GM23248 (cell line): ENCODE measurements around the gene LRMDA. TPM values are rescaled to one million over a fixed set of nuclear protein-coding genes. Genes with fewer than 3 reads are reported as not detected.

Experiments used
- DNase-seq: peaks from one replicate; pipeline ENCODE4 v3.0.0-alpha.2; 2015
- H2AFZ ChIP-seq: fragments of 200-600 bp; sonication (generic); 2 replicates; pipeline ENCODE4 v1.6.1; 2016; ENCODE audit warnings: antibody characterized with exemption
- H3F3A ChIP-seq: fragments of 200-600 bp; sonication (generic); 2 replicates; pipeline ENCODE4 v1.6.1; 2016; ENCODE audit warnings: mild to moderate bottlenecking, antibody characterized with exemption, mixed run types; ENCODE audit not compliant: insufficient read depth
- H3K27ac ChIP-seq: fragments of 200-600 bp; sonication (generic); 2 replicates; pipeline ENCODE4 v1.5.1; 2016; ENCODE audit warnings: mild to moderate bottlenecking
- H3K27me3 ChIP-seq: fragments of 200-600 bp; sonication (generic); replicated peaks from 2 replicates; pipeline ENCODE4 v1.6.1; 2016; ENCODE audit warnings: mild to moderate bottlenecking; ENCODE audit not compliant: insufficient read depth
- H3K36me3 ChIP-seq: fragments of 200-600 bp; sonication (generic); 2 replicates; pipeline ENCODE4 v1.6.1; 2016; ENCODE audit warnings: low read depth, mild to moderate bottlenecking
- H3K4me1 ChIP-seq: fragments of 200-600 bp; sonication (generic); 2 replicates; pipeline ENCODE4 v1.6.1; 2016; ENCODE audit warnings: mild to moderate bottlenecking; ENCODE audit not compliant: insufficient read depth
- H3K4me2 ChIP-seq: fragments of 200-600 bp; sonication (generic); one replicate; pipeline ENCODE4 v1.6.1; 2016; ENCODE audit warnings: mild to moderate bottlenecking; ENCODE audit not compliant: unreplicated experiment
- H3K4me3 ChIP-seq: fragments of 200-600 bp; sonication (generic); 2 replicates; pipeline ENCODE4 v1.5.1; 2016; ENCODE audit warnings: mild to moderate bottlenecking
- H3K79me2 ChIP-seq: fragments of 200-600 bp; sonication (generic); 2 replicates; pipeline ENCODE4 v1.6.1; 2016; ENCODE audit warnings: mild to moderate bottlenecking; ENCODE audit not compliant: insufficient read depth
- H3K9ac ChIP-seq: fragments of 200-600 bp; sonication (generic); 2 replicates; pipeline ENCODE4 v1.6.1; 2016; ENCODE audit warnings: mild to moderate bottlenecking
- H3K9me2 ChIP-seq: fragments of 200-600 bp; sonication (generic); 2 replicates; pipeline ENCODE4 v1.6.1; 2016; ENCODE audit warnings: mixed run types, mild to moderate bottlenecking, moderate library complexity; ENCODE audit not compliant: insufficient read depth
- H3K9me3 ChIP-seq: fragments of 200-600 bp; sonication (generic); one replicate; pipeline ENCODE4 v1.6.1; 2017; ENCODE audit warnings: low read depth
- H4K20me1 ChIP-seq: fragments of 200-600 bp; sonication (generic); 2 replicates; pipeline ENCODE4 v1.6.0; 2016; ENCODE audit not compliant: insufficient read depth
- EZH2 ChIP-seq: fragments of 200-600 bp; sonication (generic); IDR thresholded peaks from 2 replicates; pipeline ENCODE4 v1.6.1; 2018; ENCODE audit warnings: antibody characterized with exemption, mild to moderate bottlenecking; ENCODE audit not compliant: insufficient read depth, poor library complexity, severe bottlenecking
- EZH2phosphoT487 ChIP-seq: fragments of 200-600 bp; sonication (generic); IDR thresholded peaks from 2 replicates; pipeline ENCODE4 v1.6.1; 2018; ENCODE audit warnings: antibody characterized with exemption, moderate library complexity, mild to moderate bottlenecking, low read depth; ENCODE audit not compliant: insufficient read depth
- WGBS, 2 experiments: methylation state at CpG; one replicate each; pipeline ENCODE4 v1.1.6; 2015 to 2017; ENCODE audit warnings: low lambda C conversion rate in 2 of 2, low coverage in 1 of 2; ENCODE audit errors: missing lambda C conversion rate in 2 of 2; 5-methylcytosine and 5-hydroxymethylcytosine counted together
- in situ Hi-C: fragments of 300-500 bp; cut with MboI; formaldehyde crosslinking; loops from 2 replicates; pipeline ENCODE4 v1.15.0; 2020
- polyA plus RNA-seq: library from polyadenylated mRNA; unstranded; fragments of >200 nt; fragmentation: Nextera tagmentation; extraction: Ambion mirVana; gene quantifications from 2 replicates; pipeline ENCODE4 v1.2.1, GENCODE V29; 2016
- total RNA-seq: library from RNA; depleted of rRNA; stranded (reverse); fragments of >200 nt; shearing (Covaris generic); gene quantifications from 2 replicates; pipeline ENCODE4 v1.2.3, GENCODE V29; 2014

Gene LRMDA
- total and polyA plus RNA-seq, 2 experiments from 2014 or later = 2.6 TPM; not detected in 1

DNA sequence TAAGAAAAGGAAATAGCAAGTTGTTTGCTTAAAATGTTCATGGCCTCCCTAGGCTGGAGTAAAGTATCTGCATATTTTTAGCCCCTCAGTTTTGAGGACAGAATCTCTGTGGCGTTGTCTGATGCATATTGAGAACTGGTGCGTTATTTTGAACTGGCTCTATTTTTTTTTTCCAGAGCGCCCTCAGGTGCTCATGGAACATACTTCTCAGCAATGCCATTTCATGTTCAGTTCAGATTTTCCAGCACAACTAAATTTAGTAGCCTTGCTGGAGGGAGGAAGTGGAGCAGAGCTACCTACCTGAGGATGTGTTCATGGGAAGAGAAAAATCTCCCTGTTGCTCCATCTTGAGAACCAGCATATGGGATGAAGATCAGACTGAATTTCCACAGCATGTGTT is 870.5 kb downstream of the LRMDA start:
- WGBS, 2 experiments = 61 to 68% methylated on average over 3 of the region's 3 CpGs
- Histone ChIP-seq H3K9me2 (no peaks in the 10 kb centered on the region), H3F3A (0 out of 2 replicates have a peak, but pooled peaks cover 4% of the 10 kb centered on the region), H3K27ac (no peak overlapping the region), H3K4me2 (no peak overlapping the region), H3K4me3 (no peak overlapping the region), H3K79me2 (no peaks in the 10 kb centered on the region), H3K9me3 (no peaks in the 10 kb centered on the region), H3K4me1 (peaks cover 20% of the 10 kb centered on the region), H3K36me3 (no peaks in the 10 kb centered on the region), H3K9ac (no peak overlapping the region), H3K27me3 (no peaks in the 10 kb centered on the region), H2AFZ (no peak overlapping the region), H4K20me1 (no peaks in the 10 kb centered on the region)
- no peak for DNase-seq
- TF ChIP-seq EZH2 (no peak), EZH2phosphoT487 (no peak)
- in situ Hi-C loops = loop anchor here (10.0 to 25.0 kb wide), 2 partner anchors 685 to 907 kb away; no protein-coding TSS in a partner anchor

DNA sequence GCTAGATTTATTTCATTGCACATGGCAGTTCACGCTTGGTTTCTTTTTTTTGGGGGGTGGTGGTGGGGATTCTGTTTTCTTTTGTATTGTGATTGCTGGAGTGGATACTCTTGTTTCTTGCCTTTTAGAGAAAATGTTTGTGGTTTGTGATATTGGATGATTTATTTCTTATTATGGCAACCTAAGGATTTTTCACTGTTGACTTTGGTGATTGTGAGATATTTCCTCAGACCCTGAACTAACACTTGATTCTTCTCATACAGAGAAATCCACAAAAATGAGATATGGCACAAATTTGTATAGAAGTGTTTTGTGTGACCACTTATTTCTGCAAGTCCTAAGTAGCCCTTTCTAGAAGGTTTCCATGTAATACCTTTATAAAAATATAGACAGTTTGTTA is 871.1 kb downstream of the LRMDA start:
- no peak overlapping the region for H3K9ac ChIP-seq
- H3K36me3 ChIP-seq = no peaks in the 10 kb centered on the region
- H3K4me2 ChIP-seq = no peak overlapping the region
- H3K79me2 ChIP-seq = no peaks in the 10 kb centered on the region
- no peaks in the 10 kb centered on the region for H3K9me2 ChIP-seq
- no peaks in the 10 kb centered on the region for H3K27me3 ChIP-seq
- TF ChIP-seq EZH2 (no peak), EZH2phosphoT487 (no peak)
- H3F3A ChIP-seq = 0 out of 2 replicates have a peak, but pooled peaks cover 7% of the 10 kb centered on the region
- H2AFZ ChIP-seq = no peak overlapping the region
- DNase-seq = no peak
- H3K27ac ChIP-seq = no peak overlapping the region
- in situ Hi-C loops = loop anchor here (10.0 to 25.0 kb wide), 2 partner anchors 685 to 908 kb away; no protein-coding TSS in a partner anchor
- 87 to 95% methylated on average over 1 of the region's 1 CpG for WGBS, 2 experiments
- peaks cover 24% of the 10 kb centered on the region for H3K4me1 ChIP-seq
- no peaks in the 10 kb centered on the region for H3K9me3 ChIP-seq
- H4K20me1 ChIP-seq = no peaks in the 10 kb centered on the region
- no peak overlapping the region for H3K4me3 ChIP-seq

DNA sequence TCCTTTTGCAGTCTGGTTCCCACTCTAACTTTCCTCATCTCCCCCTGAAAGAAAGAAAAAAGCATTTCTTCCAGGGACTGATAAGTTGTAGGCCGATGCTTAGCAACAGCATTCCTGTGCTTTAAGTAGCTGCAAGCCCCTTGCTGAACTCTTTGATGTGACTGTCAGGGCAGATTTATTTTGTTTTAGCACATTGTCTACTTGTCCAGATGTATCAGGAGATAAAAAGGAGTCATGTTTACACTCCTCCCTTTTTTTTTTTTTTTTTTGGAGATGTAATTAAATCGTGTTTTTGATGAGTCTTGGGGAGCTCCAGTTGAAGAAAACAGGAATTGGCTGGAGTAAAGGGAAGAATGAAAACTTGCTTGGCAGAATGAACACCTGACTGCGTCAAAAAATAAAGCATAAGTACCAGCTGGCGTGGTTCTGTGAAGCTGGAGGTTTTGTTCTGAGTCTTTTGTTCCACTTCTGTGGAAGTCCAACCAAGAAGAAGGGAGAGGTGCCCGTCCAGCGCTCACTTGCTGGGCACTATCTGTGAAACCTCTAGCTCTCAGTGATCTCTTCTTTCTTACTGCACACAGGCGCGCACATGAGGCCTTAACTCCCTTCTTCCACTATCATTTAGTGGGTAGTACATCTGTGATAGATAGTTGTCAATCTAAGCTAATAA is 871.7 kb downstream of the LRMDA start:
- H3K27ac ChIP-seq = no peak overlapping the region
- no peak for TF ChIP-seq EZH2
- TF ChIP-seq EZH2phosphoT487 = no peak
- no peak overlapping the region for H2AFZ ChIP-seq
- H3K4me1 ChIP-seq = peaks cover 24% of the 10 kb centered on the region
- no peaks in the 10 kb centered on the region for H3K9me3 ChIP-seq
- no peak overlapping the region for H3K9ac ChIP-seq
- no peaks in the 10 kb centered on the region for H4K20me1 ChIP-seq
- DNase-seq = no peak
- no peak overlapping the region for H3K4me2 ChIP-seq
- no peaks in the 10 kb centered on the region for H3K9me2 ChIP-seq
- H3K36me3 ChIP-seq = no peaks in the 10 kb centered on the region
- no peaks in the 10 kb centered on the region for H3K79me2 ChIP-seq
- no peak overlapping the region for H3K4me3 ChIP-seq
- H3K27me3 ChIP-seq = no peaks in the 10 kb centered on the region
- in situ Hi-C loops = loop anchor here (10.0 to 25.0 kb wide), 2 partner anchors 684 to 908 kb away; no protein-coding TSS in a partner anchor
- 0 out of 2 replicates have a peak, but pooled peaks cover 7% of the 10 kb centered on the region for H3F3A ChIP-seq
- WGBS, 2 experiments = 84 to 85% methylated on average over 8 of the region's 8 CpGs

DNA sequence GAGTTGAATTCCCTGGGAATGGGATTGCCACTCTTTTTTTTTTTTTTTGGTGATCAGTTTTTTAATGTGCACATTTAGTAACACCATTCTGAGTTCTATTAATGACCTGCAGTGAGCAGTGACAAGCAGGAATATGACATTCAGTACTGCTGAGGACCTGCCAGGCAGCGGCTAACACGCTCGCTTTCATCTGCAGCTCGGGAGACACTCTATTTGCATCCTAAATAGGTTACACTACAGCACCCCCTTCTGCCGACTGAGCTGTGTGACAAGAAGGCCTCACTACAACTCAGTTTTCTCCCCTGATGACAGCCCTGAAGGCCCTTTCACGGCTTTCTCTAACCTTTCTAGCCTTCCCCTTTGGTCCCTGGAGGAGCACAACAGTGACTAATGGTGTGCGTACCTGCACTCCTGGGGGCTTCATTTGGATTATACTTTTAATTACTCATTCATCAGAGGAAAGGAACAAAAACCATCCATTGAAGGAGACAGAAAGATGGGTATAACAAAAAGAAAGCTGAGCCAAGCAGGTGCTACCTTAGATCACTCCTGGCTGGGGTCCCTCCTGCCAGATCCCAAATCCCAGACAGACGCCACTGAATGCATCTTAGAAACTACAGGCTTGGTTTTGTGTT is 872.4 kb downstream of the LRMDA start:
- H4K20me1 ChIP-seq = no peaks in the 10 kb centered on the region
- no peaks in the 10 kb centered on the region for H3K27me3 ChIP-seq
- TF ChIP-seq EZH2 (no peak), EZH2phosphoT487 (no peak)
- no peak overlapping the region for H3K9ac ChIP-seq
- peaks cover 24% of the 10 kb centered on the region for H3K4me1 ChIP-seq
- H3K27ac ChIP-seq = no peak overlapping the region
- no peaks in the 10 kb centered on the region for H3K79me2 ChIP-seq
- no peaks in the 10 kb centered on the region for H3K36me3 ChIP-seq
- in situ Hi-C loops = loop anchor here (10.0 to 25.0 kb wide), 2 partner anchors 684 to 909 kb away; no protein-coding TSS in a partner anchor
- H3K4me2 ChIP-seq = no peak overlapping the region
- H3F3A ChIP-seq = 0 out of 2 replicates have a peak, but pooled peaks cover 7% of the 10 kb centered on the region
- H3K4me3 ChIP-seq = no peak overlapping the region
- no peak overlapping the region for H2AFZ ChIP-seq
- no peaks in the 10 kb centered on the region for H3K9me2 ChIP-seq
- 24 to 35% methylated on average over 8 of the region's 8 CpGs for WGBS, 2 experiments
- peak; percentile 89 for DNase-seq
- H3K9me3 ChIP-seq = no peaks in the 10 kb centered on the region
